Left lung (tissue), 10 donors: ENCODE measurements around the gene CDH2. TPM values are rescaled to one million over a fixed set of nuclear protein-coding genes. Genes with fewer than 3 reads are reported as not detected.

Experiments
- ATAC-seq: fragments of 200-7000 bp; cut with Tn5 transposase; one replicate; pipeline ENCODE4 v1.9.1; 2020; ENCODE audit warnings: moderate library complexity
- DNase-seq, 4 donors: peaks; one replicate each; pipeline ENCODE4 v3.0.0-alpha.2; 2013 to 2020
- H3K27ac ChIP-seq, 2 donors: fragments of 200-600 bp; sonication (generic) in 1 of 2; one replicate each; pipeline versions ENCODE4 v1.5.0 to v1.8.0; 2020 to 2021
- H3K27me3 ChIP-seq, 2 donors: fragments of 200-600 bp; sonication (generic) in 1 of 2; one replicate each; pipeline versions ENCODE4 v1.5.0 to v1.8.0; 2020 to 2021
- H3K36me3 ChIP-seq, 2 donors: fragments of 200-600 bp; sonication (generic) in 1 of 2; one replicate each; pipeline versions ENCODE4 v1.5.0 to v1.8.0; 2020 to 2021
- H3K4me1 ChIP-seq, 2 donors: fragments of 200-600 bp; one replicate each; pipeline ENCODE4 v1.8.0; 2021
- H3K4me3 ChIP-seq, 2 donors: fragments of 200-600 bp; sonication (generic) in 1 of 2; one replicate each; pipeline versions ENCODE4 v1.5.0 to v1.8.0; 2020 to 2021; ENCODE audit warnings: mild to moderate bottlenecking in 1 of 2
- H3K9me3 ChIP-seq, 2 donors: fragments of 200-600 bp; sonication (generic) in 1 of 2; one replicate each; pipeline versions ENCODE4 v1.5.0 to v1.8.0; 2020 to 2021
- CTCF ChIP-seq, 2 donors: fragments of 200-600 bp; sonication (generic) in 1 of 2; IDR thresholded peaks; one replicate each; pipeline versions ENCODE4 v1.5.0 to v1.8.0; 2021; ENCODE audit warnings: antibody characterized with exemption in 2 of 2
- intact Hi-C, 2 donors: fragments of 100-400 bp; cut with DNase I; formaldehyde crosslinking; loops; one replicate each; pipeline versions ENCODE4 v1.11.2 to v1.14.2; 2022
- polyA plus RNA-seq, 6 donors: library from polyadenylated mRNA; unstranded; fragments of 120-200 nt; gene quantifications; one replicate each; pipeline ENCODE4 v1.2.1, GENCODE V29; 2013; ENCODE audit not compliant: insufficient read length in 6 of 6
- total RNA-seq, 2 donors: library from RNA; stranded (reverse); fragmentation: NEBNext Ultra II Directional; extraction: Animal tissue kit (Norgen Biotek cat#: 25700); gene quantifications; one replicate each; pipeline ENCODE4 v1.2.1, GENCODE V29; 2021
- donor health status: DM: no; HTN: yes; CAD: no.
- donor health status: DM: no; HTN: no; CAD: no.

CDH2 gene
- total and polyA plus RNA-seq, 8 donors = 1.6 to 15.0 (median 7.0) TPM

DNA sequence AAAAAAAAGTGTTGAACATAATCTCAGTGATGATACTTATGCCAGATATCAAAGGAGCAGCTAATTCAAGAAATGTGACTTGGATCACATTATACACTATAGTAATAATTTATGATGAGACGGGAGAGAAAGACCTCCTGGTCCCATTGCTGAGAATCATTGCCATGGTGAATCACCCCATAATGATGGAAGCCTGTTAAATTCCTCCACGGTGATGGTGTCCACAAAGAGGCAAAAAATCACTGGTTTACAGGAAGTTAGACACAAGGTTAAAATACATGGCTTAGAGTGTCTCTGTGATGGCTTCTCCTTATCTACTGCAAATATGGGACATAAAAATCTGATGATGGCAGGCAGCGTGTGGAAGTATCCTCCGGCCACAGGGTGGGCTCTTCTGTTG, 210.0 kb downstream of the CDH2 start:
- no peak overlapping the region for H3K4me3 ChIP-seq
- no peaks in the 10 kb centered on the region for H3K36me3 ChIP-seq
- intact Hi-C loops = no loop called here
- DNase-seq (no peak), ATAC-seq (no peak)
- no peak overlapping the region for H3K27ac ChIP-seq
- H3K4me1 ChIP-seq = no peaks in the 10 kb centered on the region
- no peak for TF ChIP-seq CTCF (IDR thresholded peaks at IDR 0.05)
- no peaks in the 10 kb centered on the region for H3K27me3 ChIP-seq
- H3K9me3 ChIP-seq = no peaks in the 10 kb centered on the region

- Histone ChIP-seq H3K36me3 (no peaks in the 10 kb centered on the region), H3K9me3 (no peaks in the 10 kb centered on the region), H3K4me3 (no peak overlapping the region), H3K4me1 (no peaks in the 10 kb centered on the region), H3K27ac (no peak overlapping the region), H3K27me3 (no peaks in the 10 kb centered on the region)
- no peak for TF ChIP-seq CTCF (IDR thresholded peaks at IDR 0.05)
- intact Hi-C loops = no loop called here
- DNase-seq = no peak
- no peak for ATAC-seq
These were observed 212.1 kb downstream of the CDH2 start for GRCh38 chr18:27964811-27965210.

GRCh38 chr18:27959101-27959500, 217.8 kb downstream of the CDH2 start:
- no peak overlapping the region for H3K4me3 ChIP-seq
- no peaks in the 10 kb centered on the region for H3K9me3 ChIP-seq
- intact Hi-C loops = no loop called here
- no peak for ATAC-seq
- no peak for TF ChIP-seq CTCF (IDR thresholded peaks at IDR 0.05)
- no peak overlapping the region for H3K27ac ChIP-seq
- H3K4me1 ChIP-seq = no peaks in the 10 kb centered on the region
- no peaks in the 10 kb centered on the region for H3K27me3 ChIP-seq
- no peak for DNase-seq
- H3K36me3 ChIP-seq = no peaks in the 10 kb centered on the region

GRCh38 chr18:27956001-27956640, 220.8 kb downstream of the CDH2 start:
- no peak for TF ChIP-seq CTCF (IDR thresholded peaks at IDR 0.05)
- H3K36me3 ChIP-seq = no peaks in the 10 kb centered on the region
- no peaks in the 10 kb centered on the region for H3K9me3 ChIP-seq
- DNase-seq (no peak), ATAC-seq (no peak)
- H3K27ac ChIP-seq = no peak overlapping the region
- H3K4me1 ChIP-seq = no peaks in the 10 kb centered on the region
- intact Hi-C loops = no loop called here
- H3K27me3 ChIP-seq = no peaks in the 10 kb centered on the region
- no peak overlapping the region for H3K4me3 ChIP-seq

DNA sequence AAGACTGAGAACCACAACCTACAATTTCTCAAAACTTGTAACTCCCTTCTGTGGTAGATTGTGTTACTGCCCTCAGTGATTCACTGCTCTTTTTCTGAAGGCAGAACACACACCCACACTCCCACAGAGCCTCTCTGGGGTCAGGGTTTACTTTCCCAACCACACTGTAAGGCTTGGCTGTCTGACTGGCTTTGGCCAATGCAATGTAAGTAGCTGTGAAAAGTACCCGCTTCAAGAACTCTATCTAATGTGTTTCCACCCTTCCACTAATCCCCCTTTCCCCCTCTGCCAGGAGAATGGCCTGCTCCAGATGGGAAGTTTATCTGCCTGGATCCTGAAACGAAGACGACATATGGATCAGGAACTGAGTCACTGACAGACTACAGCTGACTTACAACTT, 222.7 kb downstream of the CDH2 start:
- H3K9me3 ChIP-seq = no peaks in the 10 kb centered on the region
- no peak for TF ChIP-seq CTCF (IDR thresholded peaks at IDR 0.05)
- H3K4me3 ChIP-seq = no peak overlapping the region
- no peak overlapping the region for H3K27ac ChIP-seq
- intact Hi-C loops = no loop called here
- H3K27me3 ChIP-seq = no peaks in the 10 kb centered on the region
- ATAC-seq (peak; percentile 42), DNase-seq (peak in 1 of 4 donors; percentile 22)
- H3K36me3 ChIP-seq = no peaks in the 10 kb centered on the region
- no peaks in the 10 kb centered on the region for H3K4me1 ChIP-seq
